H1 (cell line): ENCODE measurements around the gene SLC35G6. TPM values are rescaled to one million over a fixed set of nuclear protein-coding genes. Genes with fewer than 3 reads are reported as not detected.

ENCODE experiments used
- CBX8 ChIP-seq: fragments of 300-800, 300-1000 bp; sonication (generic); IDR thresholded peaks from 2 replicates; pipeline ENCODE4 v1.7.1; 2016; ENCODE audit warnings: low read depth, low read length, borderline replicate concordance
- CREB1 ChIP-seq: IDR thresholded peaks from 2 replicates; pipeline ENCODE4 v1.6.1; 2012; ENCODE audit warnings: inconsistent platforms
- CTBP2 ChIP-seq: IDR thresholded peaks from 2 replicates; pipeline ENCODE4 v1.7.0; 2011; ENCODE audit warnings: borderline replicate concordance, mild to moderate bottlenecking, moderate library complexity, mixed read lengths, low read length; ENCODE audit not compliant: insufficient read depth, insufficient read length
- KDM5A ChIP-seq: fragments of 200-600 bp; IDR thresholded peaks from 2 replicates; pipeline ENCODE4 v1.7.1; 2012; ENCODE audit warnings: mild to moderate bottlenecking, low read length, inconsistent platforms, mixed read lengths
- POLR2A ChIP-seq, 2 experiments: IDR thresholded peaks; 1 replicate in 1 of 2; 2 replicates in 1 of 2; pipeline ENCODE4 v1.6.1; 2011; ENCODE audit warnings: low read depth in 2 of 2, low read length in 2 of 2, mild to moderate bottlenecking in 2 of 2; ENCODE audit errors: control extremely low read depth in 1 of 2
- RBBP5 ChIP-seq: IDR thresholded peaks from 2 replicates; pipeline ENCODE4 v1.7.1; 2012; ENCODE audit warnings: low read depth, mild to moderate bottlenecking, inconsistent platforms, low read length, moderate library complexity, borderline replicate concordance
- YY1 ChIP-seq: IDR thresholded peaks from 2 replicates; pipeline ENCODE4 v1.6.1; 2011; ENCODE audit warnings: low read depth, mild to moderate bottlenecking, low read length
- polyA plus RNA-seq, 7 experiments: library from polyadenylated mRNA; depleted of rRNA in 3 of 7; stranded (reverse) in 5 of 7; unstranded in 2 of 7; fragments of >200 nt in 5 of 7; fragments of 200-250 nt in 2 of 7; gene quantifications; 1 replicate in 5 of 7; 2 replicates in 1 of 7; 4 replicates in 1 of 7; pipeline versions ENCODE4 v1.2.1 to v1.2.3, GENCODE V29; 2011 to 2013; ENCODE audit warnings: missing spikeins in 2 of 7, mixed read lengths in 2 of 7
- total RNA-seq: library from RNA; stranded (reverse); fragmentation: NEBNext Ultra II Directional; extraction: Animal tissue kit (Norgen Biotek cat#: 25700); gene quantifications from 2 replicates; pipeline ENCODE4 v1.2.1, GENCODE V29; 2021
- TF ChIP-seq, protein P1 (sequence below): IDR thresholded peaks from 2 replicates; pipeline ENCODE4 v1.6.1; 2012; ENCODE audit warnings: low read length, inconsistent platforms
- TF ChIP-seq, protein P2 (sequence below): fragments of 300-600 bp; sonication (generic); IDR thresholded peaks from 2 replicates; pipeline ENCODE4 v1.7.1; 2012; ENCODE audit warnings: low read length, moderate library complexity, mild to moderate bottlenecking, inconsistent platforms; ENCODE audit not compliant: insufficient replicate concordance

SLC35G6 gene
- total and polyA plus RNA-seq, 2 of the 8 experiments (the other 6 are each of a cell fraction or from before 2014, with no cell fraction given) = 0.05 TPM; not detected in 1

- no peak for TF ChIP-seq KDM5A
- TF ChIP-seq, protein P1, sequence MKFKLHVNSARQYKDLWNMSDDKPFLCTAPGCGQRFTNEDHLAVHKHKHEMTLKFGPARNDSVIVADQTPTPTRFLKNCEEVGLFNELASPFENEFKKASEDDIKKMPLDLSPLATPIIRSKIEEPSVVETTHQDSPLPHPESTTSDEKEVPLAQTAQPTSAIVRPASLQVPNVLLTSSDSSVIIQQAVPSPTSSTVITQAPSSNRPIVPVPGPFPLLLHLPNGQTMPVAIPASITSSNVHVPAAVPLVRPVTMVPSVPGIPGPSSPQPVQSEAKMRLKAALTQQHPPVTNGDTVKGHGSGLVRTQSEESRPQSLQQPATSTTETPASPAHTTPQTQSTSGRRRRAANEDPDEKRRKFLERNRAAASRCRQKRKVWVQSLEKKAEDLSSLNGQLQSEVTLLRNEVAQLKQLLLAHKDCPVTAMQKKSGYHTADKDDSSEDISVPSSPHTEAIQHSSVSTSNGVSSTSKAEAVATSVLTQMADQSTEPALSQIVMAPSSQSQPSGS = no peak
- no peak for TF ChIP-seq CTBP2
- no peak for TF ChIP-seq CBX8
- no peak for TF ChIP-seq YY1
- TF ChIP-seq, protein P2, sequence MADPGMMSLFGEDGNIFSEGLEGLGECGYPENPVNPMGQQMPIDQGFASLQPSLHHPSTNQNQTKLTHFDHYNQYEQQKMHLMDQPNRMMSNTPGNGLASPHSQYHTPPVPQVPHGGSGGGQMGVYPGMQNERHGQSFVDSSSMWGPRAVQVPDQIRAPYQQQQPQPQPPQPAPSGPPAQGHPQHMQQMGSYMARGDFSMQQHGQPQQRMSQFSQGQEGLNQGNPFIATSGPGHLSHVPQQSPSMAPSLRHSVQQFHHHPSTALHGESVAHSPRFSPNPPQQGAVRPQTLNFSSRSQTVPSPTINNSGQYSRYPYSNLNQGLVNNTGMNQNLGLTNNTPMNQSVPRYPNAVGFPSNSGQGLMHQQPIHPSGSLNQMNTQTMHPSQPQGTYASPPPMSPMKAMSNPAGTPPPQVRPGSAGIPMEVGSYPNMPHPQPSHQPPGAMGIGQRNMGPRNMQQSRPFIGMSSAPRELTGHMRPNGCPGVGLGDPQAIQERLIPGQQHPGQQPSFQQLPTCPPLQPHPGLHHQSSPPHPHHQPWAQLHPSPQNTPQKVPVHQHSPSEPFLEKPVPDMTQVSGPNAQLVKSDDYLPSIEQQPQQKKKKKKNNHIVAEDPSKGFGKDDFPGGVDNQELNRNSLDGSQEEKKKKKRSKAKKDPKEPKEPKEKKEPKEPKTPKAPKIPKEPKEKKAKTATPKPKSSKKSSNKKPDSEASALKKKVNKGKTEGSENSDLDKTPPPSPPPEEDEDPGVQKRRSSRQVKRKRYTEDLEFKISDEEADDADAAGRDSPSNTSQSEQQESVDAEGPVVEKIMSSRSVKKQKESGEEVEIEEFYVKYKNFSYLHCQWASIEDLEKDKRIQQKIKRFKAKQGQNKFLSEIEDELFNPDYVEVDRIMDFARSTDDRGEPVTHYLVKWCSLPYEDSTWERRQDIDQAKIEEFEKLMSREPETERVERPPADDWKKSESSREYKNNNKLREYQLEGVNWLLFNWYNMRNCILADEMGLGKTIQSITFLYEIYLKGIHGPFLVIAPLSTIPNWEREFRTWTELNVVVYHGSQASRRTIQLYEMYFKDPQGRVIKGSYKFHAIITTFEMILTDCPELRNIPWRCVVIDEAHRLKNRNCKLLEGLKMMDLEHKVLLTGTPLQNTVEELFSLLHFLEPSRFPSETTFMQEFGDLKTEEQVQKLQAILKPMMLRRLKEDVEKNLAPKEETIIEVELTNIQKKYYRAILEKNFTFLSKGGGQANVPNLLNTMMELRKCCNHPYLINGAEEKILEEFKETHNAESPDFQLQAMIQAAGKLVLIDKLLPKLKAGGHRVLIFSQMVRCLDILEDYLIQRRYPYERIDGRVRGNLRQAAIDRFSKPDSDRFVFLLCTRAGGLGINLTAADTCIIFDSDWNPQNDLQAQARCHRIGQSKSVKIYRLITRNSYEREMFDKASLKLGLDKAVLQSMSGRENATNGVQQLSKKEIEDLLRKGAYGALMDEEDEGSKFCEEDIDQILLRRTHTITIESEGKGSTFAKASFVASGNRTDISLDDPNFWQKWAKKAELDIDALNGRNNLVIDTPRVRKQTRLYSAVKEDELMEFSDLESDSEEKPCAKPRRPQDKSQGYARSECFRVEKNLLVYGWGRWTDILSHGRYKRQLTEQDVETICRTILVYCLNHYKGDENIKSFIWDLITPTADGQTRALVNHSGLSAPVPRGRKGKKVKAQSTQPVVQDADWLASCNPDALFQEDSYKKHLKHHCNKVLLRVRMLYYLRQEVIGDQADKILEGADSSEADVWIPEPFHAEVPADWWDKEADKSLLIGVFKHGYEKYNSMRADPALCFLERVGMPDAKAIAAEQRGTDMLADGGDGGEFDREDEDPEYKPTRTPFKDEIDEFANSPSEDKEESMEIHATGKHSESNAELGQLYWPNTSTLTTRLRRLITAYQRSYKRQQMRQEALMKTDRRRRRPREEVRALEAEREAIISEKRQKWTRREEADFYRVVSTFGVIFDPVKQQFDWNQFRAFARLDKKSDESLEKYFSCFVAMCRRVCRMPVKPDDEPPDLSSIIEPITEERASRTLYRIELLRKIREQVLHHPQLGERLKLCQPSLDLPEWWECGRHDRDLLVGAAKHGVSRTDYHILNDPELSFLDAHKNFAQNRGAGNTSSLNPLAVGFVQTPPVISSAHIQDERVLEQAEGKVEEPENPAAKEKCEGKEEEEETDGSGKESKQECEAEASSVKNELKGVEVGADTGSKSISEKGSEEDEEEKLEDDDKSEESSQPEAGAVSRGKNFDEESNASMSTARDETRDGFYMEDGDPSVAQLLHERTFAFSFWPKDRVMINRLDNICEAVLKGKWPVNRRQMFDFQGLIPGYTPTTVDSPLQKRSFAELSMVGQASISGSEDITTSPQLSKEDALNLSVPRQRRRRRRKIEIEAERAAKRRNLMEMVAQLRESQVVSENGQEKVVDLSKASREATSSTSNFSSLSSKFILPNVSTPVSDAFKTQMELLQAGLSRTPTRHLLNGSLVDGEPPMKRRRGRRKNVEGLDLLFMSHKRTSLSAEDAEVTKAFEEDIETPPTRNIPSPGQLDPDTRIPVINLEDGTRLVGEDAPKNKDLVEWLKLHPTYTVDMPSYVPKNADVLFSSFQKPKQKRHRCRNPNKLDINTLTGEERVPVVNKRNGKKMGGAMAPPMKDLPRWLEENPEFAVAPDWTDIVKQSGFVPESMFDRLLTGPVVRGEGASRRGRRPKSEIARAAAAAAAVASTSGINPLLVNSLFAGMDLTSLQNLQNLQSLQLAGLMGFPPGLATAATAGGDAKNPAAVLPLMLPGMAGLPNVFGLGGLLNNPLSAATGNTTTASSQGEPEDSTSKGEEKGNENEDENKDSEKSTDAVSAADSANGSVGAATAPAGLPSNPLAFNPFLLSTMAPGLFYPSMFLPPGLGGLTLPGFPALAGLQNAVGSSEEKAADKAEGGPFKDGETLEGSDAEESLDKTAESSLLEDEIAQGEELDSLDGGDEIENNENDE = no peak
- TF ChIP-seq POLR2A (IDR thresholded peaks at IDR 0.05; ENCODE audit: control extremely low read depth in 1 of 2, low read depth in 2 of 2, low read length in 2 of 2) = 0 out of 3 replicates have a peak, but pooled peaks of 1 of the 2 experiments have one; percentile 13
- no peak for TF ChIP-seq RBBP5
- no peak; the same call in 1 of the 2 replicates for TF ChIP-seq CREB1
These were observed 41.0 kb upstream of the SLC35G6 start (continued) for GRCh38 chr17:7440113-7440833.
